ENCODE data around the gene CTNND2. TPM values are rescaled to one million over a fixed set of nuclear protein-coding genes. Genes with fewer than 3 reads are reported as not detected.

The CTNND2 gene, protein sequence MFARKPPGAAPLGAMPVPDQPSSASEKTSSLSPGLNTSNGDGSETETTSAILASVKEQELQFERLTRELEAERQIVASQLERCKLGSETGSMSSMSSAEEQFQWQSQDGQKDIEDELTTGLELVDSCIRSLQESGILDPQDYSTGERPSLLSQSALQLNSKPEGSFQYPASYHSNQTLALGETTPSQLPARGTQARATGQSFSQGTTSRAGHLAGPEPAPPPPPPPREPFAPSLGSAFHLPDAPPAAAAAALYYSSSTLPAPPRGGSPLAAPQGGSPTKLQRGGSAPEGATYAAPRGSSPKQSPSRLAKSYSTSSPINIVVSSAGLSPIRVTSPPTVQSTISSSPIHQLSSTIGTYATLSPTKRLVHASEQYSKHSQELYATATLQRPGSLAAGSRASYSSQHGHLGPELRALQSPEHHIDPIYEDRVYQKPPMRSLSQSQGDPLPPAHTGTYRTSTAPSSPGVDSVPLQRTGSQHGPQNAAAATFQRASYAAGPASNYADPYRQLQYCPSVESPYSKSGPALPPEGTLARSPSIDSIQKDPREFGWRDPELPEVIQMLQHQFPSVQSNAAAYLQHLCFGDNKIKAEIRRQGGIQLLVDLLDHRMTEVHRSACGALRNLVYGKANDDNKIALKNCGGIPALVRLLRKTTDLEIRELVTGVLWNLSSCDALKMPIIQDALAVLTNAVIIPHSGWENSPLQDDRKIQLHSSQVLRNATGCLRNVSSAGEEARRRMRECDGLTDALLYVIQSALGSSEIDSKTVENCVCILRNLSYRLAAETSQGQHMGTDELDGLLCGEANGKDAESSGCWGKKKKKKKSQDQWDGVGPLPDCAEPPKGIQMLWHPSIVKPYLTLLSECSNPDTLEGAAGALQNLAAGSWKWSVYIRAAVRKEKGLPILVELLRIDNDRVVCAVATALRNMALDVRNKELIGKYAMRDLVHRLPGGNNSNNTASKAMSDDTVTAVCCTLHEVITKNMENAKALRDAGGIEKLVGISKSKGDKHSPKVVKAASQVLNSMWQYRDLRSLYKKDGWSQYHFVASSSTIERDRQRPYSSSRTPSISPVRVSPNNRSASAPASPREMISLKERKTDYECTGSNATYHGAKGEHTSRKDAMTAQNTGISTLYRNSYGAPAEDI (N-terminal part only)
- total RNA-seq (2022; extraction: Qiagen RNA extraction; ENCODE audit: low read depth), result not detected in 5 replicates

DNA sequence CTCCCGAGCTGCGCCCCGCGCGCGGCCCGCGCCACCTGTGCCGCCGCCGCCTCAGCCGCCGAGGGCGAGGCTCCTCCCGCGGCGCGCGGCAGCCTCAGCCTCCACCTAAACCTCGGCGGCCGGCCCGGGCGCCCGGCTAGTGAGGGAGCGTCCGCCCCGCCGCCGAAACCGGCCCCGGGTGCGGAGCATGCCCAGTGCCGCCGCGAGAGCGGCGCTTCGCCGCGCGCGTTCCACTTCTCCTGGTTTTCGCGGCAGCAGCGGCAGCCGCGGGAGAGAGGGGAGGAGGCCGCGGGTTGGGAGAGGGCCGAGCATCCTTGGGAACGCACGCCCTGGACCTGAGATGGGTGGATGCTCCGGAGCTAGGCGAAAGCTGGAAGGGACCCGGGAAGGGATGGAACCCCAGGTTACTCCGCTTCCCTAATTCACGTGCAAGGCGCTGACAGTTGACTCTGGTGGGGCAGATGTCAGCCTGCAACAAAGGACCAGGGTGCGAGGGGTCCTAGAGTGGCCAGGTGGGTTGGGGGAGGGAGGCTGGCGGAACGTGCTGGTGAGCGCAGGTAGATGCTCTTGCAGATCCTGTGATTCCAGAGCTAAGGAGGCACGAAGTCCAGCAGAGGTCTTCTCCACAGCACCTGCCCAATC lies at the start of gene CTNND2:
Gene CTNND2, minus strand, starts transcription at position 182 of the 642 bp plus-strand sequence. CDS start 593 bp downstream, outside the sequence.

Measured in A549 treated with CpdA at 1 μM for 4 hours (cell line).